ENCODE results near the gene KDM6A.
"Not testable (repeated sequence)": the region's sequence is repeated elsewhere in the genome, so short reads cannot be mapped to it uniquely, and the experiment has no call there.

KDM6A gene

DNA sequence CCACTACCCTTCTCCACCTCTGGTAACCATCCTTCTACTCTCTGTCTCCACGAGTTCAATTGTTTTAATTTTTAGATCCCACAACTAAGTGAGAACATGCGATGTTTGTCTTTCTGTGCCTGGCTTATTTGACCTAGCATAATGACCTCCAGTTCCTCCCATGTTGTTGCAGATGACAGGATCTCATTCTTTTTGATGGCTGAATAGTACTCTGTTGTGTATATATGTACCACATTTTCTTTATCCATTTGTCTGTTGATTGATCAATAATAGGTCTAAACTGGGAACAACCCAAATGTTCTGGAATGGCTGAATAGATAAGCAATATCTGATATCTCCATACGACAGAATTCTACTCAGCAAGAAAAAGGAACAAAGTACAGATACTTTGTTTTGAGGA is 260.5 kb downstream of the KDM6A start:
- DNase-seq = no peak

DNA sequence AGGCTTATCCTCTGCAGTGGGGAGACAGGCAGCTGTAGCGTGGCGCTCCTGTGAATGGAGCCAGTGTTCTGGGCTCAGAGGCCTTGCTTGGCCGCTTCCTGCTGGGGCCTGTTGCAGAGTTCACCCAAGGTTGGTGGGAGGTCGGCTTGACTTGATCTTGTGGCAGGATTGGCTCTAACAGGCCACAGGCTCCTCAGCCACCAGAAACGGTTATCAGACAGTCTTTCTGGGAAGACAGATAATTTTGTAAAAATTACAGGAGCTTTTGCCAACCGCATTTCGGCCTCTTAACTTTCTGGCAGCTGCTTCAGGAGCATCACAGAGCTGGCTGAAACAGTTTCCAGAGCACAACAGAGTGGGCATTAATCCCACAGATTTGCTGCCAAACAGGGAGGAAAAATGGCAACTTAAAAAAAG is 261.3 kb downstream of the KDM6A start:
- DNase-seq = no peak

DNA sequence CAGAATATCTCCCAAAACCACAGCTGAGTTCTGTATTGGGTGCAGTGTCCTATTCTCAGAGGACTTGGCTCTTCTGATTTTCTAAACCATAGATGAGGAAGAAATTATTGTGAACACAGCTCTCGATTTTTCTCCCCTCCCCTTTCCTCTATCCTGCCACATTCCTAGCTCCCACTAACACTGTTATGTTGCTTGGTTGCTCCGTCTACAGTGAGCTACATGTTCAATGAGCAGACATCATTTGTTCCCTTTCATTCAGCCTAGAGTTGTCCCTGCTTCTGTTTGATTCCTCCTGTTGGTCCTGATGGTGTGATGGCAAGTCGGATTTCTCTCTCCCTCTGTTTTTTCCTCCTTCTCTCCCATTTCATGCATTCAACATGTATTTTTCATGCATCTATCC is 261.8 kb downstream of the KDM6A start:
- no peak for DNase-seq

DNA sequence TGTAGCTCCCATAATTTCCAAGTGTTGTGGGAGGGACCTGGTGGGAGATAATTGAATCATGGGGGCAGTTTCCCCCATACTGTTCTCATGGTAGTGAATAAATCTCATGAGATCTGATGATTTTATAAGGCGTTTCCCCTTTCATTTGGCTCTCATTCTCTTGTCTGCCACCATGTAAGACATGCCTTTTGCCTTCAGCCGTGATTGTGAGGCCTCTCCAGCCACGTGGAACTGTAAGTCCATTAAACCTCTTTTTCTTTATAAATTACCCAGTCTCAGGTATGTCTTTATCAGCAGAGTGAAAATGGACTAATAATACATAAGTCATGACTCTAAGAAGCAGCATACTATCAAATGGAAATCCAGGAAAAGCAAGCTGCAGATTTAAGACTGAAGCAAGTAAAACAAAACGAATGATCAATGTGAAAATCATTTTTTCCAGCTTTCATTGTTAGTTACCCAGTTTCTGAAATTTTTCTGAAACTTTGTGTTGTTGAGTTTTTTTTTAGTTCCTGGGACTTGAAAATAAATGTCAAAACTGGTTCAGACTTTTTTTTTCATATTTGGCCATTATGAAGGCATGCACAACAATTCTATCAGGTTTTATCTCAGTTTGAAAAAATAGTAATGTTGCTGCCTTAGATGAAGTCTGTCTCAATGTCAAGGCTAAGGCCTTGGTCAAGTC is 262.5 kb downstream of the KDM6A start:
- not testable (repeated sequence) for DNase-seq

DNA sequence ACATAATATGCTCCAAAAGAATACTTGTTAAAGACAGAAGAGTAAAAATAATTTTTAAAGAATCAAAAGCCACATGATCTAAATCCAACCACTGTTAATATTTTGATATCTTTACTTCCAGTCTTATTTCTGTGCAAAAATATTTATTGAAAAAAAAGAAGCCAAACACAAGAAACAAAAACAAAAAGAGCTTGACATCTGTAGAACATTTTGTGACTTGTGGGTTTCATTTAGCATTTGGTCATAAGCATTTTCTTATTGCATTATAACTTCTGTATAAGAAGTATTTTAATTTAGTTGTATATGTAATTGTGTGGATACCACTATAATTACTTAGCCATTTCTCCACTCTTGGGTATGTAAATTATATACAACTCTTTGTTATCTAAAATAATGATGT is 264.5 kb downstream of the KDM6A start:
- DNase-seq = no peak

DNA sequence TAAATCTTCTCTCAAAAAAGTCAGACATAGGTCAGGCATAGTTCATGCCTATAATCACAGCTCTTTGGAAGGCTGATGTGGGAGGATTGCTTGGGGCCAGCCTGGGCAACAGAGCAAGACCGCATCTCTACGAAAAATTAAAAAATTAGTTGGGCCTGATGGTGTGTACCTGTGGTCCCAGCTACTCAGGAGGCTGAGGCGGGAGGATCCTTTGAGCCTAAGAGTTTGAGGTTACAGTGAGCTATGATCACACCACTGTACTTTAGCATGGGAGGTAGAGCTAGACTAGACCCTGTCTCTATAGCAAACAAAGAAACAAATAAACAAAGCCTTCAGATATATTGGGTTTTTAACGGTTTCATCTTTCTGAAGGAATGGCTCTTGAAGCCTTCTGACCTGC is 265.5 kb downstream of the KDM6A start:
- no peak for DNase-seq

DNA sequence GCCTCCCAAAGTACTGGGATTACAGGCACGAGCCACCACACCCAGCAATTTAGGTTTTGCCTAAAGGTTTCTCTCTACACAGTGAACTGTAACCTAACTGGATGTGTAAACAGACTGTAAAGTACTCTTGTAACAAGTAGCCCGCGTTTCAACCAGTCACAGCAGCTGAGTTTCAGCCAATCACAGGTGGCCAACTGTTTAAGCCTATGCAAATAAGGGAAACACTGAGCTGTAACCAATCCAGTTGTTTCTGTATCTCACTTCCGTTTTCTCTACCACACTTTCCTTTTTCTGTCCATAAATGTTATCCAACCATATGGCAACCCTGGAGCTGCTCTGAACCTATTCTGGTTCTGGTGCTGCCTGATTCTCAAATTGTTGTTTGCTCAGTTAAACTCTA is 267.8 kb downstream of the KDM6A start:
- no peak for DNase-seq

DNA sequence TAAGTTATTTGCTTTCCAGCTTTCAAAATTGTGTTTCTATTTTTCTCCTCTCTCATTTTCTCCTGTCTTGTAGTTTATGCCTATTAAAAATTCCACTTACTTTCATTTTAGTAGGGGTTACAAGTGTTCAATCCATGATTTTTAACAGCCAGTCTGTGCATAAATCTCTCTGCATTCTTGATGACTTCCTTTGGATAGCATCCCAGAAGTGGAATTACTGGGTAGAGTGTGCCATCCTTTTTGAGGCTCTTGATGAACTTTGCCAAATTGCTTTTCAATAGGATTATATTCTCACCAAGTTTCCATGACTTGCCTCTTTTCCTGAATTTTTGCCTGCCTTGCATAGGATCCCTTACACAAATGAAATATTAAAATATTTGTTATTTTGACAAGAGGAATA is 269.2 kb downstream of the KDM6A start:
- DNase-seq = no peak

DNA sequence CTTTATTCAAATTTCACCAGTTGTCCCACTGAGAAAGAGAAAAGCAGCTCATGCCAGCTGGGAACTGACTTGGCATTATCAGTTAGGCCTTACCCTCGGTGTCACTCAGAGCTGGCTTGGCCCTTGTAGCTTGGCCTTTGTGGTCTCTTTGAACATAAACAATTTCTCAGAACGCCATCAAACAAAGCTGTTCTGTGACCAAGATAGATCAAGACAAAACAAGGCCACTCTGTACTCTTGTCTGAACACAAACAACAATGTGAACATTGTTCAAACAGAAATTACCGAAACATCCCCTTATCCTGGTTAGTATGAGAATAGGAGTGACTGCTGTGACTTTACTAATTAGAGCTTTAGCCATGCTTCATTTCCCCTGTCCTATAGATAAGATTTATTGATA is 270.5 kb downstream of the KDM6A start:
- no peak for DNase-seq

DNA sequence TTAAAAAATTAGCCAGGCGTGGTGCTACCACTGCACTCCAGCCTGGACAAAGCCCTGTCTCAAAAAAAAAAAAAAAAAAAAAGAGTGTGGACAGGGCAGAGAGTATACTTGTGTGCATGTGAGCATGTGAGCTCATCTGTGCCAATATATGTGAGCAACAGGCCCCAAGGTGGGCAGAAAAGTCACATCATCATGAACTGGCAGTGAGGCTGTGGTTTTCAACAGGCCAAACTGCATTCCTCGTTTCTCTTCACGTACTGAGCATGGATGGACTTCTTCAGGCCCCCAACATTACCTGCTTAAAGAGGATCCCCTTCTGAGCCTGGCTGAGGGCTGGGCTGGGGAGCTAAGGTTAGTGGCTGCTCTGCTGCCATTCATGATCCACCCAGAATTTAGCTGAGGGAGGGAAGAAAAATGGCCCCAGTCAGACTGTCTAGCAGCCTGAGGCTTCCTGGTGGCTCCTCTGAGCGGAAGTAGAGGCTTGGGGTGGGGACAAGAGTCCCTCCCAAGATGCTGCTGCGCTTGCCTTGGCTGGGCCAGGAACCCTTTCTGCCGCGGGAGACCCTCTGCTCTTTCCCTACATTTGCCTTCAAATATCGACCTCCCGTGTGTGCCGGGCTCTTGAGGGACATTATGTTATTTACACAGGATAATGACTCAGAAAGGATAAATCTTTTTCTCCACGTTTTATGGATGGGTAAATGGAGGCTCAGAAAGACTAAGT is 272.7 kb downstream of the KDM6A start:
- no peak for DNase-seq

DNA sequence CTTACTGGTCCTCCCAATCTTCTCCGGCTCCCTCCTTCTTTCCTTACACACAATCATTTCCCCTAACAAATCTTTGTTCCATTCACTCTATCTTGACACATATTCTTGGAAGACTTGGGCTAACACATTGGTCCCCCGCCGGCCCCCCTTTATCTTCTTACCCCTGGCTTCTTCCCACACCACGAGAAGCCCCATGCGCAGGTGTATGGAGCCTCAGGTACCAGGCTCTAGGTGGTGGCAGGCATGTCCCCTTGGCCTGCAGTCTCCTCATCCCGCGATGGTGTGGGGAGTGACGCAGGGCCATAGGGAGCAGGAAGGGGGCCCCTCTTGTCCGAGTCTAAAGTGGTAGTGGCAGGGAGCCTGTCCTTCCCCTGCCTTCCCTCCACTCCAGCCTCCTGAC is 277.8 kb downstream of the KDM6A start:
- DNase-seq = no peak

DNA sequence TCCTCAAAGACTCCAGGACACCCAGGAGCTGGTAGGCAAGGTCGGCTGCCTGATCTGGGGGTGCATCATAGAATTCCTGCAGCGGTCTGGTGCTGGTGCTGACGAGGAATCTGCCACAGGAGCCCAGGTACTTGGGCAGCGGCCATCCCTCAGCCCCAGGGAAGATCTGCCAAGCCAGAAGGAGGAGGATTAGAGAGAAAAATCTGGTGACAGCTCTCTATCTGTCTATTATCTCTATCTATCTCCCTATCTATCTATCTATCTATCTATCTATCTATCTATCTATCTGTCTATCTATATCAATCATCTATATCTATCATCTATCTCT is 281.0 kb downstream of the KDM6A start:
- DNase-seq = no peak

DNA sequence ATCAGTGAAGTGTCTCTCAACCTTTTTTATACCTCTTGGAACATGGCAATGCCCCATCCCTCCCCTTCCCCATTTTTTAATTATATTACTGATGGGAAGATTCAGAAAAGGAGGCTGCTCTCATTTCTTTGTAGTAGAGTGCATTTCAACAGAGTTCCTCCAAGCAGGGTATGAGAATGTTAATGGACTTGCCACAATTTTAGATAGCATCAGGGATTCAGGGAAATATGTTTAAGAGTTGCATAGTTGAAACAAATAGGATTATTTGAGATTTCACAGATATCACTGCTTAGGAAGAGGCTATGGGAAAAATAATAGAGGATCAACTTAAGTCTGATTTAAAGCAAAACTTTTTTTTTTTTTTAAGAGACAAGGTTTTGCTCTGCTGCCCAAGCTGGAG is 281.5 kb downstream of the KDM6A start:
- DNase-seq = no peak

DNA sequence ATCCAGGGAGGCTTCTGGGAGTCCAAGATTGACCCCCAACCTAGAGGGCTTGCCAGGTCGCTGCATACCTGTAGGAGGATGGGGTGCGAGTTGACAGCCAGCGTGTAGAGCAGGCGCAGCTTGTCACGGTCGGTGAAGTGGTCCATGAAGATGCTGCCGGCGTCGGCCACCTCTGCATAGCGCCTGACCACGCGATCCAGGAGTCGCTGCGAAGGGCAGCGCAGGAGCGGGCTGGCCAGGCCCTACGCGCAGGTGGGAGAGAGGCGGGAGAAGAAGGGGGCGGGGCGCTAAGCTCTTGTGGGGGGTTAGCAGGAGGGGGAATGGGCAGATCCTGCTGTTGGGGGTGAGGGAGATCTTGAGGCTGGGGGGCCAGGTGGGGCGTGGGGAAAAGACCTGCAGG is 284.7 kb downstream of the KDM6A start:
- DNase-seq = no peak
